Measurements from ENCODE around the gene ZNF14.

ZNF14 gene

DNA sequence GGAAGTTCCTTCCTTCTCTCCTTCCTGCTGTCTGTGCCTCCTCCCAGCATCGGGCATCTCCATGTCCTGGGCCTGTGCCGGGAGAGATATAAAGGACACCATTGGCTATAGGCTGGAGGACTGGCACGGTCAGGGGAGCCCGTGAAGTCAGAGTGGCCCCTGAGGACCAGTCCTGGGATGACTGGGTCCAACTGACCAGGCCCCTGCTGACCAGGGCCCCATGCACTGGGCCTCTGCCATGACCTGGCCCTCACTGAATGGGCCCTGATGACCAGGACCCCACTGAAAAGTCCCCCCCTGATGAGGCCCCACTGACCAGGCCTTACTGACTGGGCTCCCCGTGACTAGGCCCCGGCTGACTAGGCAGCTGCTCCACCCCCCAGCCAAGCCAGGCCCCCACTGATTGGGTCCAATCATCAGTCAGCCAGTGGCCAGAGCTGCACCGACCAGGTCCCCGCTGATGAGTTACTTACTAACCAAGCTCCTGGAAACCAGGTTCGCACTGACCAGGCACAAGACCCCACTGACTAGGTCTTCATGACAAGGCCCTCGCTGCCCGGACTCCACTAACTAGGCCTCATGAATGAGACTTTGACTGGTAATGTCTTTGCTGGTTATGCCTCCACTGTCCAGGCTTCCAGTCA is 20.0 kb upstream of the ZNF14 start:
- H3K27me3 ChIP-seq (ENCODE audit: control insufficient read depth in 2 of 2, insufficient read depth in 2 of 2, low read length in 2 of 2) = no peaks in the 10 kb centered on the region
- no peak overlapping the region for H3K4me3 ChIP-seq (ENCODE audit: low read length in 2 of 2)
- no peaks in the 10 kb centered on the region for H3K4me1 ChIP-seq (ENCODE audit: control insufficient read depth in 2 of 2, insufficient read depth in 2 of 2, low read length in 2 of 2)
- no peaks in the 10 kb centered on the region for H3K9me3 ChIP-seq (ENCODE audit: control insufficient read depth in 2 of 2, low read length in 2 of 2)
- H3K27ac ChIP-seq (ENCODE audit: low read depth in 2 of 2, low read length in 2 of 2) = no peak overlapping the region
- no peaks in the 10 kb centered on the region for H3K36me3 ChIP-seq (ENCODE audit: control insufficient read depth in 2 of 2, insufficient read depth in 2 of 2, low read length in 2 of 2)
- H3K9ac ChIP-seq (ENCODE audit: low read depth in 1 of 2, low read length in 2 of 2) = no peak overlapping the region

DNA sequence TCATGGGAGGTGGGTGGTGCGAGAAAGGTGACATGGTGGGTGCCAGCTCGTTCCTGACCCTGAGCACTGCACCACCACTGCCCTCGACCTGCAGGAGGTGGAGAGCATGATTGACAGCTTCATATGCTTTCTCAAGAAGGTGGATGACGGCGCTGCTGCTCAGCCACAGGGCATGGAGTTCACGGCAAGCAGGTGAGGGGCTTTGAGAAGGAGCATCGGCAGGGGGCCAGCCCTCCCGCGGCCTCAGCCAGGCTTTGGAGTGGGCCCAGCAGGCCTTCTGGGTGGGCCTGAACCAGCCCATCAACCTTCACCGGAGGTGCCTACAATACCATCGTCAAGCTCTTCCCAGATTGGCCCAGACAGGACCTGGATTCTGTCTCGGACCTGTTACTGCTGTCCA is 18.9 kb upstream of the ZNF14 start:
- Histone ChIP-seq H3K4me3 (ENCODE audit: low read length in 2 of 2) (no peak overlapping the region), H3K36me3 (ENCODE audit: control insufficient read depth in 2 of 2, insufficient read depth in 2 of 2, low read length in 2 of 2) (no peaks in the 10 kb centered on the region), H3K9ac (ENCODE audit: low read depth in 1 of 2, low read length in 2 of 2) (no peak overlapping the region), H3K4me1 (ENCODE audit: control insufficient read depth in 2 of 2, insufficient read depth in 2 of 2, low read length in 2 of 2) (no peaks in the 10 kb centered on the region), H3K27me3 (ENCODE audit: control insufficient read depth in 2 of 2, insufficient read depth in 2 of 2, low read length in 2 of 2) (no peaks in the 10 kb centered on the region), H3K27ac (ENCODE audit: low read depth in 2 of 2, low read length in 2 of 2) (no peak overlapping the region), H3K9me3 (ENCODE audit: control insufficient read depth in 2 of 2, low read length in 2 of 2) (no peaks in the 10 kb centered on the region)

DNA sequence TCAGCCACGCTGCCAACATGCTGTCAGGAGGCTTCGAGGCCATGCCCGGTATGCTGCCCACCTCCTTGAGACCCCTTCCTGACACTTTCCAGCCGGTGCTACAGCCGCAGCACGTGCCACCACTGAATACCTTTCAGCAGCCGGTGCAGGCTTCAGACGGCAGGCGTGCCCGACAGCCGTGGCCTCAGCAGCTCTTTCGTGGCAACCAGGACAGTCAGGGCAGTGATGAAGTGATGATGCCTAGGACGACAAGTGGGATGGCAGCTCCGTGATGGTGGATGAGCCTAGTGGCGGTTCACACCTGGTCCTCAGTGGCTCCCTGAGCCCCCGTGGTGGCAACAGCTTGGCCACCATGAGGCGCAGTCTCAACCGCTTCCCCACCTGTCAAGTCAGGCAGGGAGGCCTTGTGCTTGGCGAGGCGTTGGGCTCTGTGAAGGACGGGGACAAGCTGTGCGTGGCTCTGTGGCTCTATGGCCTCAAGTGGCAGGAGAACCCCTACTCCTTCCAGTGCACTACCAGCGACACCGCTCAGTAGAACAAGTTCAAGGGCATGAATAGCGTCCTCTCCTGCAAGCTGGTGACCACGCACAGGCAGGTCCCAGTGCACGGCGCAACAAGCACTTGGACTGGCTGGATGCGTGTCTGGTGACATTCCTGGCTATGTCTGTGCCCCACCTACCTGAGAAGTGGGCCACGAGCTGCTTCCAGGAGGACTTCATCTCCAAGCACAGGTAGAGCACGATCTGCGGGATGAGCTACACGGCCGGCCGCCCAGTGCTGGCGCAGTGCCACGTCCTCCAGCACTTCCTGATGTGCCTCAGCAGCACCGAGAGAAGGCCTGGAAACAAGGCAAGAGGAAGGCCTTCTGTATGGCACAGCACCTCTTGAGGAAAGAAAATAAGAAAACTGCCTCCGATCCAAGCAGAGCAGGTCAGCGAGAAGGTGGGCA is 18.2 kb upstream of the ZNF14 start:
- Histone ChIP-seq H3K36me3 (ENCODE audit: control insufficient read depth in 2 of 2, insufficient read depth in 2 of 2, low read length in 2 of 2) (no peaks in the 10 kb centered on the region), H3K4me1 (ENCODE audit: control insufficient read depth in 2 of 2, insufficient read depth in 2 of 2, low read length in 2 of 2) (no peaks in the 10 kb centered on the region), H3K9ac (ENCODE audit: low read depth in 1 of 2, low read length in 2 of 2) (no peak overlapping the region), H3K9me3 (ENCODE audit: control insufficient read depth in 2 of 2, low read length in 2 of 2) (no peaks in the 10 kb centered on the region), H3K27ac (ENCODE audit: low read depth in 2 of 2, low read length in 2 of 2) (no peak overlapping the region), H3K4me3 (ENCODE audit: low read length in 2 of 2) (no peak overlapping the region), H3K27me3 (ENCODE audit: control insufficient read depth in 2 of 2, insufficient read depth in 2 of 2, low read length in 2 of 2) (no peaks in the 10 kb centered on the region)

DNA sequence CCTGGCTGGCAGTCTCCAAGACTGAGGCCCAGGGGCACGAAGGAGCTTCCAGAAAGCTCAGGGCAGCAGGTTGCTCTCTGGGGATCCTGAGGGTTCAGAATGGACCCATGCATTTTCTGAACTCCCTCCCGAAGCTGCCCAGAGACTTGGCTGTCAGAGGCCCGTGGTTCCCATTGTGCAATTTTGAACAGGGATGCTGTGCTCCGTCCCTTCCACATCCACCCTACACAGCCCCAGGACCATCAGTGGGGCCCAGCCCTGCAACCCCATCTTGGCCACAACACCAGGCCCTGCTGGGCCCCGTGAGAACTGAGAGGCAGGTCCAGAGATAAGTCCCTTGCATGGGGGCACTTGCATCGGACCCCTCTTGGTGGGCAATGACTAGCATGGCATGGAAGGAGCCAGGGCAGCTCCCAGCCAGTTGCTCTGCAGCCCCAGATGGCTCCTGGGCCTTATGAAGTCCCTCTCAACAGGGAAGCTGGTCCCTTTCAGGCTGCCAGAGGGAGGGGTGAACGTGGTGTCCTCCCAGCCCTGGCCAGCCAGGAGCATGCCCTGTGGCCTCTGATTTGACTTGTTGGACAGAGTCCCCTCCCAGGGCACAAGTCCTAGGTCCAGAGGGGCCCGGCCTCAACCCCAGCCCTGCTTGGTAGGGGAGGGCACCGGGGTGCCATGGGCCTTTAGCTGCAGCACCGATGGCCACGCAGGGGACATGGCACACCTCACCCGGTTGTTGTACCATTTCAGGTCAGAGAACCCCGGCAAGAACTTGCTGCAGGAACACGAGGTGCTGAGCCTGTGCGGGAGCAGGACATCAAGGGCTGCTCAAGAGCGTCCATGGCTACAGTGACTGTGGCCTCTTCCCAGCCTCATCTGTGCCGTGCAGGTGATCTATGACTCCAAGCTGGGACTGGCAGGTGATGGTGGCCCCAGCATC is 17.3 kb upstream of the ZNF14 start:
- H3K4me3 ChIP-seq (ENCODE audit: low read length in 2 of 2) = no peak overlapping the region
- no peak overlapping the region for H3K9ac ChIP-seq (ENCODE audit: low read depth in 1 of 2, low read length in 2 of 2)

DNA sequence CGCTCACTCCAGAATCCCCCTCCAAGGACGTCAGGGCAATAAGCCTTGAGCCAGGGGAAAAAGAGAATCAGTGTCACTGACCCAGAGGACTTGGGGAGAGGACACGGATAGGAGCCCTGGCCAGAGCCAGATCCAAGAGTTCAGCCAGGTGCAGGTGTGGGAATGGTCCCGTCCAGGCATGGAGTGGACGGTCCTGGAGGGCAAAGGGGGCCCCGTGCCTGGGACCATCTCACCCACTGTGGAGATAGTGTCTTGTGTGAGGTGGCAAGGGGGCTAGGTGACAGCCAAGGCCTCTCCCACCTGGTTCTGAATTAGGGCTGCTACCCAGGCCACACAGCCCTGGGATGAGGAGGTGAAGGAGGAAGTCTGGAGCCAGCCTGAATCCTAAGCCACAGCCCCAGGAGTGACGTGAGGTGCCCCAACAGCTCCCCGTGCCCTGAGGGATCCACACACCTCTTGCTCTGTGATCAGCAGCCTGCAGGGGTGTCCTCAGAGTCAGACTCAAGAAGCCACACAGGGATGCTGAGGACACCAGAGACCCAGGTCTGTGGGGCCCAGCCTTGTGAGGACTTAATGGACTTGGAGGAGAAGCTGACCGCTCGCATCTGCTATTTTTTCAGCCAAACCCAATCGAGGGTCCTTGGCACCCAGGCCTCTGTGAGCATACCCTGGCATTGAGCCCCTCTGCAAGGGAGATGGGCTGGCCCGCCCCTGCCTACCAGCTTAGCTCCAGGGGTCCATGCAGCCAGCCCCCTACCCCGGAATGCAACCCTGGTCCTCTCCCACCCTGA is 16.4 kb upstream of the ZNF14 start:
- no peaks in the 10 kb centered on the region for H3K9me3 ChIP-seq (ENCODE audit: control insufficient read depth in 2 of 2, low read length in 2 of 2)
- H3K27me3 ChIP-seq (ENCODE audit: control insufficient read depth in 2 of 2, insufficient read depth in 2 of 2, low read length in 2 of 2) = no peaks in the 10 kb centered on the region
- no peaks in the 10 kb centered on the region for H3K36me3 ChIP-seq (ENCODE audit: control insufficient read depth in 2 of 2, insufficient read depth in 2 of 2, low read length in 2 of 2)
- no peaks in the 10 kb centered on the region for H3K4me1 ChIP-seq (ENCODE audit: control insufficient read depth in 2 of 2, insufficient read depth in 2 of 2, low read length in 2 of 2)
- H3K9ac ChIP-seq (ENCODE audit: low read depth in 1 of 2, low read length in 2 of 2) = no peak overlapping the region
- no peak overlapping the region for H3K27ac ChIP-seq (ENCODE audit: low read depth in 2 of 2, low read length in 2 of 2)
- H3K4me3 ChIP-seq (ENCODE audit: low read length in 2 of 2) = no peak overlapping the region

More for the DNA sequence above, 17.3 kb upstream of the ZNF14 start:
- Histone ChIP-seq H3K36me3 (ENCODE audit: control insufficient read depth in 2 of 2, insufficient read depth in 2 of 2, low read length in 2 of 2) (no peaks in the 10 kb centered on the region), H3K27ac (ENCODE audit: low read depth in 2 of 2, low read length in 2 of 2) (no peak overlapping the region), H3K27me3 (ENCODE audit: control insufficient read depth in 2 of 2, insufficient read depth in 2 of 2, low read length in 2 of 2) (no peaks in the 10 kb centered on the region), H3K9me3 (ENCODE audit: control insufficient read depth in 2 of 2, low read length in 2 of 2) (no peaks in the 10 kb centered on the region), H3K4me1 (ENCODE audit: control insufficient read depth in 2 of 2, insufficient read depth in 2 of 2, low read length in 2 of 2) (no peaks in the 10 kb centered on the region)

DNA sequence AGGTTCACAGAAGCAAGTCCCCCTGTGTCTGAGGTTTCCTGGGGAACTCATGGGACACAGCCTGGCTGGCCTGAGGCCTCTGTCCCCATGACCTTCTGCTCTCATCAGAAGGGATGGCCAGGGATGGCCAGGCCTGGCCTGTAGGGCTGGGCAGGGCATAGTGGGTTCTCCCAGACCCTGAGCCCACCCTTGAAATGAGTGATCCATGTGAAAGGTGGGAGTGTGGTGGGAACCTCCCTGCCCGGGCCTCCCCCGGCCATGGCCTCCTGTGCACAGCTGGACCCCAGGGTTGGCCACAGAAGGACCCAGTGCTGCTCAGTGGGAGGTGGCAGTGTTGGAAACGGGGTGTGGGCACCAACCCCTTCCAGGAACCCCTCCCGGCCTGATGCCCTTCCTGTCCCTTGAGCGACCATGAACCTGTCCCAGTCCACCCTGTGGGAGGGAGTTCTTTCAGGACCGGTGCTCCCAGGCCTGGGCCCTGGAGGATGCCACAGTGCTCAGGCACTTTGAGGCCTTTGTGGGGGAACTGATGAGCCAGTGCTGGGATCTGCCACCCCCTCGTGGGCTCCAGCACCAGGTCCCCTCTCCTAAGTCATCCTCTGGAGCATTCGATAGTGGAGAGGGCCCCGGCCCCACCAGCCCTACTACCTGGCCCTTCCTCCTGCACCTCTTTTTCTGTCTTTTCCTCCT is 15.5 kb upstream of the ZNF14 start:
- Histone ChIP-seq H3K4me3 (ENCODE audit: low read length in 2 of 2) (no peak overlapping the region), H3K9ac (ENCODE audit: low read depth in 1 of 2, low read length in 2 of 2) (no peak overlapping the region), H3K9me3 (ENCODE audit: control insufficient read depth in 2 of 2, low read length in 2 of 2) (no peaks in the 10 kb centered on the region), H3K27ac (ENCODE audit: low read depth in 2 of 2, low read length in 2 of 2) (no peak overlapping the region), H3K27me3 (ENCODE audit: control insufficient read depth in 2 of 2, insufficient read depth in 2 of 2, low read length in 2 of 2) (no peaks in the 10 kb centered on the region), H3K36me3 (ENCODE audit: control insufficient read depth in 2 of 2, insufficient read depth in 2 of 2, low read length in 2 of 2) (no peaks in the 10 kb centered on the region), H3K4me1 (ENCODE audit: control insufficient read depth in 2 of 2, insufficient read depth in 2 of 2, low read length in 2 of 2) (no peaks in the 10 kb centered on the region)

DNA sequence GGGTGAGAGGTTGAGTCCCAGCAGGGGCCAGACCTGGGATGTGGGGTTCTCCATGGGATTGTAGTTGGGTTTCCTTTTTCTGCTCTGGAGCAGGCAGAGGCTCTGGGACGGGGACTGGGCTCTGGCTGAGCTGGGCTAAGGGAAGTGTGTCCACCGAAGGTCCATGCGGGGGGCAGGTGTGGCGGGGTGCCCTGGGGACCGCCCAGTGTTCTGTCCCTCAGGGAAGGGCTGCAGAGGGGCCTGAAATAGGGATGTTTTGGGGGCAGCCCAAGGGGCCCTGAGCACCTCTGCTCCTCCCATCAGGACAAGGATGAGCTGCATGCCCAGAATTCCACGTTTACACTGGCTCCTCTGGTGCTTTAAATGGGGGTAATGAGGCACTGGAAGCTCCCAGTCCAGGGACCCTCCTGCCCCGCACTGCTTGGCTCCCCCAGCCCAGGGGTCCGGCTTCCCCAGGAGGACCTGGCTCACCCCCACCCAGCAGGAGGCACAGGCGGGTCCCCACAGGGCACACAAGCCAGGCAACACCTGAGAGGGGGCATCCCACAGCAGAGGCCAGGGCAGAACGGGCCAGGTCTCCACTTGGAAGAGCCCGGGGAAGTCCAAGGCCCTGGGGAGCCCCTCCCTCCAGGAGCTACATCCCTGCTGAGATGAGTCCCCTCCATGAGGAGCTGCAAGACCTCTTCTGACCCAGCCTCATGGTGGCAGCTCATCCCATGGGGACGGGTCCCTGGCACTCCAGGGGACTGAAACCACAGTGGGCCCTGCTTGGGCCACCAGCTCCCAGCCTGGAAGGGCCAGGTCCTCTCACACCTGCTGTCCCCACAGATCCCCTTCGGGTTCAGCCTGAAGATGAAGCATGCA is 14.7 kb upstream of the ZNF14 start:
- Histone ChIP-seq H3K27ac (ENCODE audit: low read depth in 2 of 2, low read length in 2 of 2) (no peak overlapping the region), H3K4me1 (ENCODE audit: control insufficient read depth in 2 of 2, insufficient read depth in 2 of 2, low read length in 2 of 2) (no peaks in the 10 kb centered on the region), H3K36me3 (ENCODE audit: control insufficient read depth in 2 of 2, insufficient read depth in 2 of 2, low read length in 2 of 2) (no peaks in the 10 kb centered on the region), H3K4me3 (ENCODE audit: low read length in 2 of 2) (no peak overlapping the region), H3K27me3 (ENCODE audit: control insufficient read depth in 2 of 2, insufficient read depth in 2 of 2, low read length in 2 of 2) (no peaks in the 10 kb centered on the region), H3K9ac (ENCODE audit: low read depth in 1 of 2, low read length in 2 of 2) (no peak overlapping the region), H3K9me3 (ENCODE audit: control insufficient read depth in 2 of 2, low read length in 2 of 2) (no peaks in the 10 kb centered on the region)

DNA sequence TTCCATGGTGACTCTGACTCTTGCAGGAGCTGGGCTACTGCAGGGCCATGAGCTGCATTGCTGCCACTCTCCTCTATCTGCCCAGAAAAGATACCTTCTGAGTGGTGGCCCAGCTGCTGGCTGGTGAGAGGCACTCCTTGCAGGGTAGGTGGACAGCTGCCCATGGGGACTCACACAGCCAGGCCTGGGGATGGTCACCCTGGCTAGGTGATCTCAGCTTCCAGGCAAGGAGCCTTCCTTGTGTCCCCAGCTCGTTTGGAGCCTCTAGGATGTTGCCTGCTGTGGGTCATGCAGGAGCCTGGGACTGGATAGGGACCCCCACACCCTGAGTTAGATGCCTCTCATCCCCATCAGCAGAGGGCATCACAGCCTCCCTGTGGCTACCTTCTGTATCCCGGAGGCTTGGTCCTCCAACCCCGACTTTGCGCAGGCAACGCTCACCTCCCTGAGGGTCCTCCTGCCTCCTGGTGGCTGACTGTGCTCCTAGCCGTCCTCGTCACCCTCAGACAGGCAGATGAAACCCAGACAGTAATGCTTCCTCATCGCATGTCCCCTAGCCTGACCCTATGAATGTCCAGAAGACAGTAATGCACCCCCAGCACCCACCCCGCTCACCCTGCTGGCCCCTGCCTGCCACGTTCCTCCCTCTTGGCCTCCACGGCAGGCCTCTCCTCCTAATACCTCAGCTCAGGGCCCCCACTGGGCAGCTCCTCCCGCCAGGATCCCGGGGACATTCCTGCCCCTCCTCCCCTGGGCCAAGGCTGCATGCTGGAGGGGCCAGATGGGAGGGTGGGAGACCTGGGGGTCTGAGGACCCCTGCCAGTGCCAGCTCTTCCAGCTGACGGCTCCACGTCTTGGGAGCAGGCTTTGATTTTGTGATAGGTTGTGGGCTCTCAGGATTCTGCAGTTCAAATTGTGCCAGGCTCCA is 13.6 kb upstream of the ZNF14 start:
- Histone ChIP-seq H3K27me3 (ENCODE audit: control insufficient read depth in 2 of 2, insufficient read depth in 2 of 2, low read length in 2 of 2) (no peaks in the 10 kb centered on the region), H3K9ac (ENCODE audit: low read depth in 1 of 2, low read length in 2 of 2) (no peak overlapping the region), H3K27ac (ENCODE audit: low read depth in 2 of 2, low read length in 2 of 2) (no peak overlapping the region), H3K9me3 (ENCODE audit: control insufficient read depth in 2 of 2, low read length in 2 of 2) (no peaks in the 10 kb centered on the region), H3K36me3 (ENCODE audit: control insufficient read depth in 2 of 2, insufficient read depth in 2 of 2, low read length in 2 of 2) (no peaks in the 10 kb centered on the region), H3K4me1 (ENCODE audit: control insufficient read depth in 2 of 2, insufficient read depth in 2 of 2, low read length in 2 of 2) (no peaks in the 10 kb centered on the region), H3K4me3 (ENCODE audit: low read length in 2 of 2) (no peak overlapping the region)
